Muscle of arm (tissue), 14 donors: Measurements from ENCODE around the gene ZNF234. TPM values are rescaled to one million over a fixed set of nuclear protein-coding genes. Genes with fewer than 3 reads are reported as not detected.
"Not testable (repeated sequence)": the region's sequence is repeated elsewhere in the genome, so short reads cannot be mapped to it uniquely, and the experiment has no call there.

Experiments
- DNase-seq: peaks from one replicate; pipeline ENCODE4 v3.0.0-alpha.2; 2013
- long read RNA-seq, 11 donors: transcript quantifications; one replicate each; lab custom pipeline, GENCODE V29; 2026
- polyA plus RNA-seq, 12 donors: library from polyadenylated mRNA; unstranded; fragments of 120-200 nt; gene quantifications; one replicate each; pipeline ENCODE4 v1.2.1, GENCODE V29; 2013; ENCODE audit not compliant: insufficient read length in 12 of 12

ZNF234 gene
- 10 to 100 TPM in 6 of 12 donors, 1 to 10 TPM in 5, not detected in 1; 7.3 to 15.9 (median 10.2) TPM for polyA plus RNA-seq
- long read RNA-seq, donor 1, result 0 reads
- long read RNA-seq, donor 2, full-length matches to known transcripts, result 3 of 3 reads
- long read RNA-seq, donor 2, partial matches to known transcripts, result 0 of 3 reads
- long read RNA-seq, donor 2, other reads (novel, unspliced or antisense), result 0 of 3 reads
- long read RNA-seq, donor 3, full-length matches to known transcripts, result 1 of 1 reads
- long read RNA-seq, donor 3, partial matches to known transcripts, result 0 of 1 reads
- long read RNA-seq, donor 3, other reads (novel, unspliced or antisense), result 0 of 1 reads
- long read RNA-seq, donor 4, partial matches to known transcripts, result 0 of 1 reads
- long read RNA-seq, donor 4, other reads (novel, unspliced or antisense), result 0 of 1 reads
- long read RNA-seq, donor 5, result 0 reads
- long read RNA-seq, donor 6, full-length matches to known transcripts, result 1 of 1 reads
- long read RNA-seq, donor 6, partial matches to known transcripts, result 0 of 1 reads
- long read RNA-seq, donor 6, other reads (novel, unspliced or antisense), result 0 of 1 reads
- long read RNA-seq, donor 7, full-length matches to known transcripts, result 1 of 1 reads
- long read RNA-seq, donor 7, partial matches to known transcripts, result 0 of 1 reads
- long read RNA-seq, donor 7, other reads (novel, unspliced or antisense), result 0 of 1 reads
- long read RNA-seq, donor 8, result 0 reads
- long read RNA-seq, donor 9, full-length matches to known transcripts, result 2 of 2 reads
- long read RNA-seq, donor 9, partial matches to known transcripts, result 0 of 2 reads
- long read RNA-seq, donor 9, other reads (novel, unspliced or antisense), result 0 of 2 reads
- long read RNA-seq, donor 10, partial matches to known transcripts, result 0 of 1 reads
- long read RNA-seq, donor 10, other reads (novel, unspliced or antisense), result 0 of 1 reads
- long read RNA-seq, donor 11, result 0 reads

DNA sequence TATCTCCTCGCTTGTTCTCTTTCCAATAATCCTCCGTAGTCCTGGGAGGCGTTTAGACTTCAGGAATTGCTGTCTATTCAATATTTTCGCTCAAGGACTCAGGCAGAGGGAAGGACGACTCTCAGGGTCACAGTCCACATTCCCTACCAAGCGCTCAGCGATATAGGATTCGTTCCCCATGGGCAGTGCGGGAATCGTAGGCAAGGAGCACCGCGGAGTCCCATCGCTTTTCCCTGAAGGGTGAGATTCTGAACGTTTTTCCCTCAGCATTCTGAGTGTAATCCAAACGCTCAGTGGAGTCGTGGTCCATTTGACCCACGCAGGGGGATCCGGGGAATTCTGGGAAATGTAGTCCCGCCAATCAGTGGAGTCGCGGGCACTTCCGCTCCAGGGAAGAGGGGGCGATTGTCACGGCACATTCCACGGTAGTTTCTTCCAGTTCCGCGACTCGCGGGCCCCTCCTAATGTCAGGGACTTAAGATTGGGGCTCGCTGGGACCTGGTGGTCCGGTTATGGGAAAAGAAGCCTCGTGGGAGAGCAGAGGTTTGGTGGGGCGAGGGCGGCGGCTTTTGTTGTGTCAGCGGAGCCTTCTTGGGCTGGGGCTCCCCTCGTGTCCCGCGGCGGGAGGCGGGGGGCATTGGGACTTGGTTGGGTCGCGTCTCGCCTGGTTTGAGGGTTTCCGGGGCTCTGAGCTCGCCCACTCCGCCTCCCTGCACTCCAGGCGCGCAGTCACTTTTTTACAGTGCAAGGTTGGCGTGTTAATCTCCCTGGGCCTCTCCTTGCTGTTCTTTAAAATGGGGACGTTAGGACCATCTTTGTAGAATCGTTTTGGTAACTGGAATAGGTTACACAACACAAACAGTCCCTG is at the start of gene ZNF234:
Gene ZNF234 (plus strand): TSS at position 364 of the 868 bp plus-strand sequence. CDS start 3,079 bp downstream, outside the sequence.
- DNase-seq, result peak; percentile 91

DNA sequence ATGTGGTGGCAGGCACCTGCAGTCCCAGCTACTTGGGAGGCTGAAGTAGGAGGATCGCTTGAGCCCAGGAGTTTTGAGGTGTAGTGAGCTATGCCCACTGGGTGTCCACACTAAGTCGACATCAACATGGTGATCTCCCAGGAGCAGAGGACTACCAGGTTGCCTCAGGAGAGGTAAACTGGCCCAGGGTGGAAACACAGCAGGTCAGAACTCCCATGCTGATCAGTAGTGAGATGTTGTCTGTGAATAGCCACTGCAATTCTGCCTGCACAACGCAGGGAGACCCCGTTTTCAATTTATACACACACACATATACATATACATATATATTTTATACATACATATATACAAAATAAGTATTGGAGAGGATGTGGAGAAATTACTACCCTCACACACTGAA is 49.2 kb upstream of the ZNF234 start:
- DNase-seq, result no peak

DNA sequence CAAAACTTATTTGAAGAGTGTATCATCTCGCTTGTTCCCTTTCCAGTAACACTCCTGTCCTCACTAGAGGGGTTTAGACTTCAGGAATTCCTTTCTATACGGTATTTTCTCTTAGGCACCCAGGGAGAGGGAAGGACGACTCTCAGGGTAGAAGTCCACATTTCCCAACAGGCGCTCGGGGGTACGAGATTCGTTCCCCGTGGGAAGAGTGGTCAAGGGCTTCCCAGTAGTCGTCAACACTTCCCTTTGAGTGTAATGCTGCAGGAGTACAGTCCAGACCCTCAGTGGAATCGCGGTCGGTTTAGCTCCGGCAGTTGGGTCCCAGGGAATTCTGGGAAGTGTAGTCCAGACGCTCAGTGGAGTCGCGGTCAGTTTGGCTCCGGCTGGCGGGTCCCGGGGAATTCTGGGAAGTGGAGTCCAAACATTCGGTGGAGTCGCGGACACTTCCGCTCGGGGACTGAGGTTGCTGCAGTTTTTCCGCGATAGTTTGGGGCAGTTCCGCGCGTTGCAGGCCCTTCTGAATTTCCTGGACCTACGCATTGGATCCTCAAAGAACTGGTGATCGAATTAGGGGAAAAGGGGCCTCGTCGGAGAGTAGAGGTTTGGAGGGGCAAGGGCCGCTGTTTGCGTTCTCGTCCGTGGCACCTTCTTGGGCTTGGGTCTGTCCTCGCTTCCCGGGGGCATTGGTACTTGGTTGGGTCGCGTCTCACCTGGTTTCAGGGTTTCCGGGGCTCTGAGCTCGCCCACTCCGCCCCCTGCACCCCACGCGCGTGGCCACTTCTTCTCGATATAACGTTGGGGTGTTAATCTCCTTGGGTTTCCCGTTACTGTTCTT is 47.2 kb upstream of the ZNF234 start, which contains the start of gene ZNF224:
Gene ZNF224 (plus strand): TSS at position 431 of the 835 bp plus-strand sequence. CDS start 3,513 bp downstream, outside the sequence.
- DNase-seq, result peak; percentile 94

DNA sequence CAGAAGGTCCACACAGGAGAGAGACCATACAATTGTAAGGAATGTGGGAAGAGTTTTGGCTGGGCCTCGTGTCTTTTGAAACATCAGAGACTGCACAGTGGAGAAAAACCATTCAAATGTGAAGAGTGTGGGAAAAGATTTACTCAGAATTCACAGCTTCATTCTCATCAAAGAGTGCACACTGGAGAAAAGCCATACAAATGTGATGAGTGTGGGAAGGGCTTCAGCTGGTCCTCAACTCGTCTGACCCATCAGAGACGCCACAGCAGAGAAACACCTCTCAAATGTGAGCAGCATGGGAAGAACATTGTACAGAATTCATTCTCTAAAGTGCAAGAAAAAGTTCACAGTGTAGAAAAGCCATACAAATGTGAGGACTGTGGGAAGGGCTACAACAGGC is 33.6 kb upstream of the ZNF234 start:
- no peak for DNase-seq

DNA sequence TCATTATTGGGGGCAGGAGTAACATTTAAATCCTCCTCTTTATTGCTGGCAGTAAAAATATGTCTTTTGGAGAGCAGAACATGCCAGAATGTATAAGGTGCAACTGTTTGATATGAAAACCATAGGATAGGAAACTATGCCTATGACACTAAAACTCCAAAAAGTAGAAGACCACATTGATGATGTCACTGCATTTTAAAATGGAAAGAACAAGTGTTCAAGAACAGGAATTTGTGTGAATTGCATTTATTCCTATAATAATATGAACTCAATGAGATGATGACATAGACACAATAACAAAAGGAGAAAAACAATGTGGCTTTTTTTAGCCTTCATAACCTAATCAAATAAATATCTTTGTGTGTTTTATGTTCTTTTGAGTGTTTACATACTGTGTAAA is 31.9 kb upstream of the ZNF234 start:
- DNase-seq, result no peak

DNA sequence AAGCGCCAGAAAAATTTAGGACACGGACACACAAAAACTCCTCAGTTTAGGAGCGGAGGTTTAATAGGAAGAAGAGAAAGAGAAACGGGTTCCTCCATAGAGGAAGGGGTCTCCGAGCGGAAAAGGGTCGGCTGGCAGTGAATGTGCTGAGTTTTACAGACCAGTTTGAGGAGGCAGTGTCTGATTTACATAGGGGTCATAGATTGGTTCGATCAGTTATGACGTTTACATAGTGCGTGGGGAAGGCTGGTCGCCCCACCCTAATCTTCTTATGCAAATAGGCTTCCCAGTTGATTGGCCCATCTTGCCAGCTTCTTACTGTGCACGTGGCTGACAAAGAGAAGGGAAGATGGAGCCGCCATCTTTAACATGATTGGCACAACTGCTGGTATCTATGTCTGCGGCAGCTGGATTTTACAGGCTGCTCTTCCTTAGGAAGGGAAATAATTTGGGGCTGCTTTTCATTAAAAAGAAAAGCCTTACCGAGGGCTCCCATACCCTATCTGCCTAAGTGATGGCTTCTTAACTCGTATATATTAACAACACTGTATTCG is 29.4 kb upstream of the ZNF234 start:
- no peak for DNase-seq

DNA sequence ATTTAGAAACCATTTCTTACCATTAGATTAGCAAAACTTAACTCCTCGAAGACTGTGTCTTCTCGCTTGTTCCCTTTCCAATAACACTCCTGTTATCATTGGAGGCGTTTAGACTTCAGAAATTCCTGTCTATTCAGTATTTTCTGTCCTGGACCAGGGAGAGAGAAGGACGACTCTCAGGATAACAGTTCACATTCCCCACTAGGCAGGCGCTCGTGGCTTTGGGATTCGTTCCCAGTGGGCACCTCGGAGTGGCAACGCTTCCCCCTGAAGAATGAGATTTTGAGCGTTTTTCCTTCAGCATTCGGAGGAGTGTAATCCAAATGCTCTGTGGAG is 28.6 kb upstream of the ZNF234 start:
- no peak for DNase-seq

DNA sequence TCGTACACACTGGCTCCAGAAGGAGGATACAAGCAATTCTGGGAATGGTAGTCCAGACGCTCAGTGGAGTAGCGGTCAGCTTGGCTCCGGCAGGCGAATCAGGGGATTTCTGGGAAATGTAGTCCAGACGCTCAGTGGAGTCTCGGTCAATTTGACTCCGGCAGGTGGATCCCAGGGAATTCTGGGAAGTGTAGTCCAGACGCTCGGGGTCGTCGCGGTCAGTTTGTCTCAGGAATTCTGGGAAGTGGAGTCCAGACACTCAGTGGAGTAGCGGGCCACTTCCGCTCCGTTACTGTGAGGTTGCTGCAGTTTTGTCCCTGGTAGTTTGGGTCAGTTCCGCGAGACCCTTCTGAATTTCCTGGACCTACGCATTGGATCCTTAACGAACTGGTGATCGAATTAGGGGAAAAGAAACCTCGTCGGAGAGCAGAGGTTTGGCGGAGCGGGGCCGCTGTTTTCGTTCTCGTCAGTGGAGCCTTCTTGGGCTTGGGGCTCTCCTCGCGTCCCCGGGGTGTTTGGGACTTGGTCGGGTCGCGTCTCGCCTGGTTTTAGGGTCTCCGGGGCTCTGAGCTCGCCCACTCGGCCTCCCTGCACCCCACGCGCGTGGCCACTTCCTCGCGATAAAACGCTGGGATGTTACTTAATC is 28.1 kb upstream of the ZNF234 start, which contains the start of gene ZNF225:
Gene ZNF225 (plus strand): TSS at position 262 of the 646 bp plus-strand sequence. CDS start 2,429 bp downstream, outside the sequence.
- peak; percentile 99 for DNase-seq

DNA sequence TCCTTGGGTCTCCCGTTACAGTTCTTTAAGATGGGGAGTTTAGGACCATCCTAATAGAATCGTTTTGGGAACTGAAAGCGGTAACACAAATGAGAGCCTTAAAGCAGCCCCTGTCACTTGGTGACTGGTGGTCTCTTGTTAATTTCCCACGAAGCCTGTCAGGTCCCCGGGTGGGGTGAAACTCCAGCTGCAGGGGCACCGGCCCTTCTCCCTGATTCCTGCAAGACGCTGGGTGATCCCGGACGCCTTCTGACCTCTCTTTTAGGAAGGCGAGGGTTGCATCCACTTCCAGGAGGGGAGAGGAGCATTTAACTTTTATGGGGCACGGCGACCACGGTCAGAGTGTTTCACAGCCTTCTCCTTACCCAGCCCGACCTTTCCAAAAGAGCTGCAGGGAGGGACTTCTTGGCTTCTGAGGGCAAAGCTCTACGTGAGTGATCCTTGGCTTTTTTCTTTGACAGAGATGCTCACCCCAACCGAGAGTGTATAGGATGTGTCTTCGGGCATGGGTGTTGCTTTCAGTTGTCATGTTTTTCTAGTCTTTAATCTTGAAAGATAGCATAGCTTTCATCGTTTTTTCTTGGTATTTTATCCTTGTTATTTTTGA is 27.5 kb upstream of the ZNF234 start:
- DNase-seq, result no peak

DNA sequence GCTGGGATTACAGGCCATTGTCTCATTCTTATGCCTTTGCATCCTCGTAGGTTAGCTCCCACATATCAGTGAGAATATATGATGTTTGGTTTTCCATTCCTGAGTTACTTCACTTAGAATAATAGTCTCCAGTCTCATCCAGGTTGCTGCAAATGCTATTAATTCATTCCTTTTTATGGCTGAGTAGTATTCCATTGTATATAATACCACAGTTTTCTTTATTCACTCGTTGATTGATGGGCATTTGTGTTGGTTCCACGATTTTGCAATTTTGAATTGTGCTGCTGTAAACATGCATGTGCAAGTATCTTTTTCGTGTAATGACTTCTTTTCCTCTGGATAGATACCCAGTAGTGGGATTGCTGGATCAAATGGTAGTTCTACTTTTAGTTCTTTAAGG is 20.2 kb upstream of the ZNF234 start:
- DNase-seq, result not testable (repeated sequence)

DNA sequence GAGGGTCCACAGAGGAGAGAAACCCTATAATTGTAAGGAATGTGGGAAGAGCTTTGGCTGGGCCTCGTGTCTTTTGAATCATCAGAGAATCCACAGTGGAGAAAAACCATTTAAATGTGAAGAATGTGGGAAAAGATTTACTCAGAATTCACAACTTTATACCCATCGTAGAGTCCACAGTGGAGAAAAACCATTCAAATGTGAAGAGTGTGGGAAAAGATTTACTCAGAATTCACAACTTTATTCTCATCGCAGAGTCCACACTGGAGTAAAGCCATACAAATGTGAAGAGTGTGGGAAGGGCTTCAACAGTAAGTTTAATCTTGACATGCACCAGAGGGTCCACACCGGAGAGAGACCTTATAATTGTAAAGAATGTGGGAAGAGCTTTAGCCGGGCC is 9.4 kb upstream of the ZNF234 start:
- no peak for DNase-seq

DNA sequence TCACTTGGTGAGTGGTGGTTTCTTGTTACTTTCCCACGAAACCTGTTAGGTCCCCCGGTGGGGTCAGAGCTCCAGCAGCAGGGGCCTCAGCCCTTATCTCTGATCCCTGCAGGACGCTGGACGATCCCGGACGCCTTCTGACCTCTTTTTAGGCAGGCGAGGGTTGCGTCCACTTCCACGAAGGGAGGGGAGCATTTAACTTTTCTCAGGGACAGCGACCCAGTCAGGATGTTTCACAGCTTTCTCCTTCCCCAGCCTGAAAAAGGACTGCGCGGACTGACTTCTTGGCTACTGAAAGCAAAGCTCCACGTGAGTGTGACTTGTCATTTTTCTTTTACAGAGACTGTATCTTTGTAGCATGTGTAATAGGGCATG is 692 bp downstream of the ZNF234 start:
- peak; percentile 15 for DNase-seq

DNA sequence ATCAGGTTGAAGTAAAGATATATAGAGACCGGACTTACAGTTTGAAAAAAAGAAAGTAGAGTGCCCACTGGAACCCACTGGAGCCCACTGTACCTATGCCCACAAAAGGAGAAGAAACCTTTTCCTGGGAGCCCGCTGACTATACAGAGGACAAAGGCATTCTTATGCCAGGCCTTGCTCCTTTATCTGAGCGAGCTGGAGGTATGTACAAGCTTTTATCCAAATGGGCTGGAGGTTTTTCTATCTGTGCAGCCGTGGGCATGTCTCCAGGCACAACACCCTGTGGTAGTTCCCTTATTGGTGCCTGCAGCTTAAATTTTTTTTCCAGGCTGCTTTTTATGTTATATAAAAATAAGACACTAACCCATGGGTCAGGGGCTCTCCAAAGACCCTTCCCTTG is 8.4 kb downstream of the ZNF234 start:
- DNase-seq, result no peak

DNA sequence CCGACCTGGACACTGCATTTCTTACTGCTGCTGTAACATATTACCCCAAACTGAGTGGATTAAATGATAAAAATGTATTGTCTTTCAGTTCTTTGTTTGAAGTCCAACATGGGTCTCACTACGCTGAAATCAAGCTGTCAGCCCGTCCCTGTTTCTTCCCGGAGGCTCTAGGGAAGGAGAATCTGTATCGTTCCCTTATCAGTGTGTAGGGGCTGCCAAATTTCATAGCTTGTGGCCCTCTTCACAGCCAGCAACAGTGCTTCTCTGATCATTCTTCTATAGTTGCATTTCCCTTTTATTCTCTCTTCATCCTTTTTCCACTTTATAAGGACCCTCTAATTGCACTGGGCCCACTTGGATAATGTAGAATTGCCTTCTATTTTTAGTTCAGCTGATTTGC is 10.1 kb downstream of the ZNF234 start:
- no peak for DNase-seq

DNA sequence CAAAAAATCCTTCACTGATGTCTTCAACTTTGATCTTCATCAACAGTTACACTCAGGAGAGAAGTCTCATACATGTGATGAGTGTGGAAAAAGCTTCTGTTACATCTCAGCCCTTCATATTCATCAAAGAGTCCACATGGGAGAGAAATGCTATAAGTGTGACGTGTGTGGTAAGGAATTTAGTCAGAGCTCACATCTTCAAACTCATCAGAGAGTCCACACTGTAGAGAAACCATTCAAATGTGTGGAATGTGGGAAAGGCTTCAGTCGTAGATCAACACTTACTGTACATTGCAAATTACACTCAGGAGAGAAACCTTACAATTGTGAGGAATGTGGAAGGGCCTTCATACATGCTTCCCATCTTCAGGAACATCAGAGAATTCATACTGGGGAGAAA is 15.1 kb downstream of the ZNF234 start:
- no peak for DNase-seq

DNA sequence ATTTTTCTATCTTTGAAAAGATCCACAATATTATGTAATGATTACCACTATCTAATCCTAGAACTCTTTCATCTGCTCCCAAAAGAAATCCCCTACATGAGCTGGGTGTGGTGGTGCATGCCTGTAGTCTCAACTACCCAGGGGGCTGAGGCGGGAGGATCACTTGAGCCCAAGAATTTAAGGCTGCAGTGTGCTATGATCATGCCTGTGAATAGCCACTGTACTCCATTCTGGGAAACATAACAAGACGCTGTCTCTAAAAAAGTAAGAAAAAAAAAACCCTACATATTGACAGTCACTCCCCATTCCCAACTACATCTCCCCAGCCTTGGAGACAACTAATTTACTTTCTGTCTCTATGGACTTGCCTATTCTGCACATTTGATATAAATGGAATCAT is 22.4 kb downstream of the ZNF234 start:
- no peak for DNase-seq

DNA sequence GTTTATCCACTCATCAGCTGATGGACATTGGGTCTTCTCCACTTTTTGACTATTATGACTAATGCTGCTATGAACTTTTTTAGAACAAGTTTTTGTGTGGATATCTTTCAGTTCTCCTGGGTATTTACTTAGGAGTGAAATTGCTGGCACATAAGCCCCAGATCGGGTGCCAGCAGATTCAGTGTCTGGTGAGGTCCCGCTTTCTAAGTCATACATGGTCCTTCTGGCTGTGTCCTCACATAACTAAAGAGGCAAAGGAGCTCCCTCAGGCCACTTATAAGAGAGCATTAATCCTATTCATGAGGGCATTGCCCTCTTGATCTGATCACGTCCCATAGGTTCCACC is 22.9 kb downstream of the ZNF234 start:
- no peak for DNase-seq

DNA sequence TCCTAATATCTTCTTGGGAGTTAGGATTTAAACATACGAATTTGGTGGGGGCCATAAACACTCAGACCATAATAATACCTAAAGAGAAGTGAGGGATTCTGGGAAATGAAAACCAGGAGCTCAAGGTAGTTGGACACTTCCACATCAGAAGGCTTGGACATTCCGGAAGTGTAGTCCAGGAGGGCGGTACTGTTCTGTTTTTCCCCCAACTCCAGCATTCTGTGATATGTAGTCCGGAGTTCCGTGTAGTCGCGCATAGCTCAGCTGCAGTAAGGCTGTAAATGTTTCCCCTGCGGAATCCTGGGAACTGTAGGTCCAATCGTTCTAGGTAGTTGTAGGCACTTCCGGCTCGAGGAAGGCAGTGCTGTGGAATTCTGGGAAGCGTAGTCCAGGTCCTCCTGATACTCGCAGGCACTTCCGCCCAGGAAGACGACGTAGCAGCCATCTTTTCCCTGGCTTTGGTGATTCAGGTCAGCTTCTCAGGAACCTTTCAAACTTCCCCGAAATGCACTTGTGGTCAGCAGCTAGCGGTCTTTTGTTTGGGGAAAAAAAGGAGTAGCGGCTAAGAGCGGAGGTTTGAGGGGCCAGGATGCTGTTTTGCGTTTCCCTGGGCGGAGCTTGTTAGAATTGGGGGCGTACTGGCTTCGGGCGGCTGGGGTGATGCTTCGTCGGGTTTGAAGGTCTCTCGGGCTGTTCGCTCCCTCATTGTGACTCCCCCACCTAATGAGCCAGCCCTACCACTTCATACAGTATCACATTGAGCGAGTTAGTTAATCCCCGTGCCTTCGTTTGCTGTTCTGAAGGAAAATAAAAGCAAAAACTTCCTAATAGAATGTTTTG is 23.5 kb downstream of the ZNF234 start, which contains the start of gene ZNF226:
Gene ZNF226 (plus strand): TSS at position 428 of the 840 bp plus-strand sequence. CDS start 4,981 bp downstream, outside the sequence.
- peak; percentile 97 for DNase-seq
